Measurements from ENCODE around the gene SF3B2. TPM values are rescaled to one million over a fixed set of nuclear protein-coding genes. Genes with fewer than 3 reads are reported as not detected.

SF3B2 gene
- total RNA-seq, 4 donors from 2014 or later = 97.2 to 223 (median 118) TPM

DNA sequence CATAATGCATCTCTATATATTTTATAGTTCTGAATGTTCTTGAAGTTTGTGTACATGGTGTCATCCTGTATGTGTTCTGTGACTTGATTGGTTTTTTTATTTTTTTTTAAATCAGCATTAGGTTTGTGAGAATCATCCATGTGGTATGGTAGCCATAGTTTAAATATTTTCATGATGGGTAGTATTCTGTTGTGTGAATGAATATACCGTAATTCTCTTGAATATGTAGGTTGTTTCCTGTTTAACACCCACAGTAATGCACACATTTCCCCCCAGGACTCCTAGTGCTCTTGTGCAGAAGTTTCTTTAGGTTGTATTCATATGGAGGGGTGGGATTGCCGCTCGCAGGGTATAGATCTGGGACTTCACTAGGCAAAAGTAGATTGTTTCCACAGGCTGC is 19.9 kb downstream of the SF3B2 start:
- TF ChIP-seq CTCF (IDR thresholded peaks at IDR 0.05; ENCODE audit: low read depth) = no peak

DNA sequence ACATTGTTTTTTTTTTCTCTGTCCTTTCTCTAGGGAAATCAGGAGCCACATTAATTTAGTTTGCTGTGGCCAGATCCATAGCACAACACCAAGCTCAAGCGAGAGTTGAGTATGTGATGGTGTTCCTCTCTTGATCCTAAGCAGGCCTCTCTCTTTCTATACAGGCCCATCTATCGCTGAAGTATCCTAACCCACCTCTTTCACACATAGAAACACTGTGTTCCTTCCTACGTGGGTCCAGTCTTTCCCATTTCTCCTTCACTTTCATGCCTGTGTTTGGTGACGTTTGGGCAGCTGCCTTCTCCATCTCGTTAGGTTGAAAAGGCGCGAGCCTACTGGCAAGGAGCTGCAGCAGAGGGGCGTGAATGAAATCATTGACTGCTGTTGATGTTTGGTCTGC is 20.4 kb downstream of the SF3B2 start:
- TF ChIP-seq CTCF (IDR thresholded peaks at IDR 0.05; ENCODE audit: low read depth) = no peak

DNA sequence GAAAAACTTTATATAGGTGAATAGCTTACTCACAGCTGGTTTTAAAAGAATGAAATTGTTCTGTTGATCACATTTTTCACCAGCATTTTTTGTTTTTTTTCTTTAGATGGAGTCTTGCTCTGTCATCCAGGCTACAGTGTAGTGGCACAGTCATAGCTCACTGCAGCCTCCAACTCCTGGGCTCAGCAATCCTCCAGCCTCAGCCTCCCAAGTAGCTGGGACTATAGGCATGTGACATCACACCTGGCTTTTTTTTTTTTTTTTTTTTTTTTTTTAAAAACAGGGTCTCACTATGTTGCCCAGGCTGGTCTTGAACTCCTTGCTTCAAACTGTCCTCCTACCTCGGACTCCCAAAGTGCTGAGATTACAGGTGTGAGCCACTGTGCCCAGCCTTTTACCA is 21.5 kb downstream of the SF3B2 start:
- no peak for TF ChIP-seq CTCF (IDR thresholded peaks at IDR 0.05; ENCODE audit: low read depth)

DNA sequence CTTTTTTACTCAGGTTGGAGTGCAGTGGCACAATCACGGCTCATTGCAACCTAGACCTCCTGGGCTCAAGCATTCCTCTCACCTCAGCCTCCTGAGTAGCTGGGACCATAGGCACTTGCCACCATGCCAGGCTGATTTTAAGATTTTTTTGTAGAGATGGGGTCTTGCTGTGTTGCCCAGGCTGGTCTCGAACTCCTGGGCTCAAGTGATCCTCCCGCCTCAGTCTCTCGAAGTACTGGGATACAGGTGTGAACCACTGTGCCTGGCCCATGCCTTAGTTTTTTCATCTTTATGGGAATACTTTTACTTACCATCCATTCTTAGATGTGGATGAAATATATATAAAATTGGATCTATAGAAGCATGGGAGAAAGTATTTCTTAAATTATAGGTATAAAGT is 23.1 kb downstream of the SF3B2 start:
- no peak for TF ChIP-seq CTCF (IDR thresholded peaks at IDR 0.05; ENCODE audit: low read depth)

GRCh38 chr11:66076561-66076960 is 24.4 kb downstream of the SF3B2 start:
- no peak for TF ChIP-seq CTCF (IDR thresholded peaks at IDR 0.05; ENCODE audit: low read depth)

- TF ChIP-seq CTCF (IDR thresholded peaks at IDR 0.05; ENCODE audit: low read depth) = no peak
Observed at GRCh38 chr11:66077927-66078326, 25.8 kb downstream of the SF3B2 start.

GRCh38 chr11:66080055-66080817 is 28.1 kb downstream of the SF3B2 start:
- TF ChIP-seq CTCF (IDR thresholded peaks at IDR 0.05; ENCODE audit: low read depth) = no peak

Measured in subcutaneous adipose tissue (tissue), 4 donors.